SJCRH30 (cell line): Measurements from ENCODE around the gene PACS1. TPM values are rescaled to one million over a fixed set of nuclear protein-coding genes. Genes with fewer than 3 reads are reported as not detected.

ENCODE experiments used
- DNase-seq, 2 experiments: peaks; one replicate each; pipeline ENCODE4 v3.0.0-alpha.2; 2015 to 2020
- H3K27ac ChIP-seq: fragments of 250-450 bp; sonication (Bioruptor Pico); 2 replicates; pipeline ENCODE4 v1.5.1; 2020; ENCODE audit warnings: mild to moderate bottlenecking, moderate library complexity
- H3K27me3 ChIP-seq: fragments of 250-450 bp; sonication (Bioruptor Pico); 2 replicates; pipeline ENCODE4 v1.5.1; 2020; ENCODE audit warnings: mild to moderate bottlenecking, moderate library complexity
- H3K36me3 ChIP-seq: fragments of 250-450 bp; sonication (Bioruptor Pico); 2 replicates; pipeline ENCODE4 v1.5.1; 2020; ENCODE audit warnings: mild to moderate bottlenecking, moderate library complexity
- H3K4me1 ChIP-seq: fragments of 250-450 bp; sonication (Bioruptor Pico); 2 replicates; pipeline ENCODE4 v1.5.1; 2020; ENCODE audit warnings: mild to moderate bottlenecking, moderate library complexity
- H3K4me3 ChIP-seq: fragments of 250-450 bp; sonication (Bioruptor Pico); 2 replicates; pipeline ENCODE4 v1.5.1; 2020; ENCODE audit warnings: mild to moderate bottlenecking, moderate library complexity
- H3K9me3 ChIP-seq: fragments of 250-450 bp; sonication (Bioruptor Pico); replicated peaks from 2 replicates; pipeline ENCODE4 v1.5.1; 2020; ENCODE audit warnings: mild to moderate bottlenecking, moderate library complexity
- total RNA-seq: library from RNA; depleted of rRNA; stranded (reverse); fragments of >200 nt; shearing (Covaris generic); gene quantifications from 2 replicates; pipeline ENCODE4 v1.2.3, GENCODE V29; 2014; rRNA removed

PACS1 gene
- total RNA-seq, 1 experiment from 2014 or later: 11.8 TPM

DNA sequence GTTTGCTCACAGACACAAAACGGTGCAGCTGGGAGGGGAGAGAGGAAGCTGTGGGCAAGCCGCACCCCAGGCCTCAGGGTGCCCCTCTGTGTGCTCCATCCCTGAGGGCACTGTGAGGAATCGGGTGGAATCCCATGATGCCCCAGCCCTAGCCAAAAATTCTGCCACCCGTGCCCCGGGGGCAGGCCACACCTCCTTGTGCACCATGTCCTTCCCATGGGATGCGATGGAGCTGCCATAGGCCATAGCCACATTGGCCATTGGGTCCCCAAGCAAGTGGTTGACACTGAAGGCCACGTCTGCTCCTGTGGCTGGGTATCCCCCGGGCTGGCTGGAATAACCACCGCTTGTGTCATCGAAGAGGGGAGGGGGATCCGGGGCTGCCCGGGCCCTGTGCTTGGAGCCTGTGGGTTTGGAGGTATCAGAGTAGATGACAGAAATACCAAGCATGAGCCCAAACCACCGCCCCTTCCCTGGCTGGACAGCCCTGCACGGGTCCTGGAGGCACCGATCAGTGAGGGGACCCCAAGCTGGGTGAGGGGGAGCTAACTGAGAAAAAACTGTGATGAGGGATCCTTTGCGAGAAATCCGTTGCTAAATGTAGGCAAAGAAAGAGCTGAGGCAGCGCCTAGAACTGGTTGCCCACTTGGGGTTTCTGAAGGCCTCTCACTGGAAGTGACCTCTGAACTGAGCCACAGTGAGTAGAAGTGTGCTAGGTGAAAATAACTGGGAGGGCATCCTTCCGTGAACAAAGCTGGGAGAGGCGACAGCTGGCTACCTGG, 218.0 kb downstream of the PACS1 start:
- peak overlapping the region; percentile 84 for H3K4me3 ChIP-seq
- H3K27me3 ChIP-seq: no peaks in the 10 kb centered on the region
- peaks cover 4% of the 10 kb centered on the region; the same call in 1 of the 2 replicates for H3K4me1 ChIP-seq
- peak overlapping the region; percentile 37; the same call in 1 of the 2 replicates for H3K27ac ChIP-seq
- no peaks in the 10 kb centered on the region for H3K9me3 ChIP-seq
- DNase-seq: no peak
- H3K36me3 ChIP-seq: no peaks in the 10 kb centered on the region

DNA sequence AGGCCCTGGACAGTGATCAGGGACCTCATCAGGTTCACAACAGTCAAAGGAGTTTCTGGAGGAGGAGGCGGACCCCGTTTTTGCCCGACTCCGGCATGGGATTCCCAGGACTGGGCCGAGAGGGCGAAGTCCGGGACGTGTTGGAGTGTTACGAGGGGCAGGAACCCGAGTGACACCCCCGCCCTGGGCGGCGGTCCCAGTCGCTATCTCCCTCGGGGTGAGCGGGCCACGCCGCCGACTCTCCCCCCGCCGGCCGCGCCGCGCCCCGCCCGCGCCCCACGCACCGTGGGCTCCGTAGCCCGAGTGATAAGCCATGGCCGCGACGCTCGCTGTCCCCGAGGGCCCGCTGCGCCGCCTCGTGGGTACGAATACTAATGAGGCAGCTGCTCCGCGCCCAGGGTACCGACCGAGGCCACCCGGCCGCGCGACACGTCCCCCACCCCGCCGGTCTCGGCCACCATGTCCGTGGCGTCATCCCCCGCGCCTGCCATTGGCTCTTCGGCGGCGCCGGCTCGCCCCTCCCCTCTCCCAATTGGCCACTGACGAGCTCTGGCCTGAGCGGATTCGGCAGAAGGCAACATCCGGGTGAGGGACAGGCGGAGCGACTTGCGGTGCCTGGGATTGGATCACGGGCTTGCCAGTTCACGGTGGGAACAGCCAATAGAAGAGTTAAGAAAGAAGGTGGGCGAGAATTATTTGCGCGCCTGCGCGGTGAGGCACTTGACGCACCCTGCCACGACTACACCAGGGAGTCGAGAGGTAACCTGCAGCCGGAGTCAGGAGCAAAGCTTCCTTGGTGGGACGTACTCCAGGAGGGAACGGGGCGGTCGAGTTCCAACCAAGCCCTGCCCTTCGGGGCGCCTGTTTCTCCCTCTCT, 218.8 kb downstream of the PACS1 start, which contains the start of gene YIF1A:
TSS of gene YIF1A (minus strand) at position 473 of the 877 bp plus-strand sequence. CDS start at position 315, 158 bp downstream.
- Histone ChIP-seq H3K27ac (peak within 1 kb of the TSS; percentile 37; the same call in 1 of the 2 replicates), H3K27me3 (no peaks in the 10 kb centered on the region), H3K4me1 (peaks cover 4% of the 10 kb centered on the region; the same call in 1 of the 2 replicates), H3K9me3 (no peaks in the 10 kb centered on the region), H3K4me3 (peak within 1 kb of the TSS; percentile 84), H3K36me3 (no peaks in the 10 kb centered on the region)
- peak; percentile 98 for DNase-seq

DNA sequence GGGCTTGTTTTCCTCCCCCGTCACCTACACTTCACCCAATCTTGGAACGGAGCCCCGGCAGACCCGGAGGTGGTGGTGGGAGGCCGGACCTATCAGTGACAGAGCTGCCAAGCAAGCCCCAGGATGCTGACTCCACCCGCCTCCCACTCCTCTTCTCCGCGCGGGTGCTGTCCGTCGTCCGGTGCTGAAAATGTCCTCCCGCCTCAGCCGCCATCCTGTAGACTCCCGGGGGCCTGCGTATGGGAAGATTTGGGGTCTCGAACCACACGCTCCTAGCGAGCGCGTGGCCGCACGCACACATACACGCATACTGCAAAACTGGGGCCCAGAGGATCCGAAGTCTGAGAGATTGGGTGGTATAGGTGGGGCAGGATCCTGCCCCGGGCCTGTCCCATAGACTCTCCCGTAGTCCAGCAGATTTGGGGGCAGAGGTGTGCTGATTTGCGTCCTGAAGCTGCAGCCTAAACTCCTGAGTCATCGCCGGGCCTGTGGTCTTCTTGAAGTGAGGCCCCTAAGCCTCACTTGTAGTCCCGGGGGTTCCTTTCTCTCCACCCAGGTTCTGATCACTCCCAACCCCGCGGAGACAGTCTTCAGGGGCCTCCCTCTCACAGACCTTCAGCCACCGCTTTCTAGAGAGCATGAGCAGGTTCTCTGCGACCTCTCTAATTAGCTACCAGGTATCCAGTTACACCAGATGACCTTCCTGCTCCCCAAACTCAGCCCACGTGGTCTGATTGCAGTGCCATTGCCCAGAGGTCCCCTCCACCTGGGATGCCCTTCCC, 219.7 kb downstream of the PACS1 start:
- peak; percentile 86 to 87 for DNase-seq
- Histone ChIP-seq H3K4me1 (peaks cover 4% of the 10 kb centered on the region; the same call in 1 of the 2 replicates), H3K4me3 (peak overlapping the region; percentile 84), H3K9me3 (no peaks in the 10 kb centered on the region), H3K27me3 (no peaks in the 10 kb centered on the region), H3K36me3 (no peaks in the 10 kb centered on the region), H3K27ac (no peak overlapping the region)

DNA sequence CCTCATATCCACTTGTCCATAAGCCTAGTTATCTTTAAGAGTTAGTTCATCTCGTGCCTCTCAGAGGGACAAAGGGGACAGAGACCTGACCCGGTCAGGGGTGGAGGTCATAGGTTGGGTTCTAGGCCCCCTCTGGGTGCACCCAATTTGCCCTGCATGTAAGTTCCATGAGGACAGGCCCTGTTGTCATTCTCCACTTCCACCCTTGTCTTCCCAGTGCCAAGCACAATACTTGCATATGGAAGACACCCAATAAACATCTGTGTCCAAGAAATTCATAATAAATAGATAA, 220.2 kb downstream of the PACS1 start:
- no peak for DNase-seq
- Histone ChIP-seq H3K4me3 (no peak overlapping the region; the same call in 1 of the 2 replicates), H3K27ac (no peak overlapping the region), H3K9me3 (no peaks in the 10 kb centered on the region), H3K27me3 (no peaks in the 10 kb centered on the region), H3K4me1 (peaks cover 4% of the 10 kb centered on the region; the same call in 1 of the 2 replicates), H3K36me3 (no peaks in the 10 kb centered on the region)

DNA sequence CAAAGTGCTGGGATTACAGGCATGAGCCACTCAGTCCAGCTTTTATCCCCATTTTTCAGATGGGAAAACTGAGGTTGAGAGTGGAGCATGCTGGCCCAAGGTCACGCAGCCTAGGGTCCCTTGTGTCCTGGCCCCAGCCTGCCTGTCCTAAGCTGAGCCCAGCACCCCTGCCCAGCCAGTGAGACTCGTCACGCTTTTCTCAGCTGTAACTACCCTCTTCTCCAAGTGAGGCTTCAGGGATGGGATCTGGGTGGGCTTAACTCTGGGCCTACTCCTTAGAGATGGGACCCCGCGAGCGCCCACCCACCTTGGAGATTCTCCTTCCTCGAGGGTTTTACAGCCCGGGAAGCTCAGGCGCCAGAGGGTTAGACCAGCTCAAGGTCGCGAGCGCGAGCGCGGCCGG, 221.2 kb downstream of the PACS1 start:
- peaks cover 4% of the 10 kb centered on the region; the same call in 1 of the 2 replicates for H3K4me1 ChIP-seq
- H3K27me3 ChIP-seq: no peaks in the 10 kb centered on the region
- no peak overlapping the region for H3K4me3 ChIP-seq
- H3K27ac ChIP-seq: no peak overlapping the region
- H3K36me3 ChIP-seq: no peaks in the 10 kb centered on the region
- no peaks in the 10 kb centered on the region for H3K9me3 ChIP-seq
- DNase-seq: no peak

DNA sequence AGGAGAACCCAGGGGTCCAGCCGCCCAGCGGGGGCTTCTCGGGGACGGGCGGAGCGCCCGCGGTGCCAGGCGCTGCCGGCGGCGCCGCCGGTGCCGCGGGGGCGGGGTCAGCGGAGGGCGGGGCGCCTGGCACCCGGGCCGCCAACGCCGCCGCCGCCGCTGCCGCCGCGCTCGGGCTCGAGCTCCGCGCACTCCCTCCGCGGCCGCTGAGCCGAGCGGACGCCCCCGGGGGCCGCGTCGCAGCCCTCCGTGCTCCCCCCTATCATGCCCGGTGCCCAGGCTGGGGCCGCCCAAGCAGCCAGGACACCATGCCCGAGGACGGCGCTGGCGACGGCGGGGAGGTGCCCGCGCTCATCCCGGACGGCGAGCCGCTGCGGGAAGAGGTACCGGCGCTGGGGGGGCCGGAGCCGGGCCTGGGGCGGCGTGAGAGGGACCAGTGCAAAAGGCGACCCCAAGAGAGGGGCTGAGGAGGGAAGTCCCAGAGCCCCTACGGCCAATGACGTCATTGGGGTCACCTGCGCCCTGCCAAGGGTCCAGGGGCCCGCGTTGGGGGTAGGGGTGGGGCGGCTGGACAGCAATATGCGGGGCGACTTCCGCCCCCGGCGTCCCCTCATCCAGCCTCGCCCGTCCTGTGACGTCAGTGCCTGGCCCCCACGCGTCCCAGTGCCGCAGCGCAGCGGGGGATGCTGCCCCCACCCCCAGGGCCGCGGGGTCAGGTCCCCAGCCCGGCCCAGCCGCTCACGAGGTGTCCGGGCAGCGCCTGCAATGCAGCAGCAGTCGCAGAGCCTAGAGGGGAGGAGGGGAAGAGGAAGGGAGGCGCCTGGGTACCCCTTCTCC, 221.9 kb downstream of the PACS1 start, which contains the start of gene TMEM151A:
TSS of gene TMEM151A (plus strand) at position 189 of the 837 bp plus-strand sequence. CDS start at position 309, 120 bp downstream.
- H3K9me3 ChIP-seq: no peaks in the 10 kb centered on the region
- no peak within 1 kb of the TSS for H3K4me3 ChIP-seq
- no peak within 1 kb of the TSS for H3K27ac ChIP-seq
- H3K27me3 ChIP-seq: no peaks in the 10 kb centered on the region
- peaks cover 4% of the 10 kb centered on the region; the same call in 1 of the 2 replicates for H3K4me1 ChIP-seq
- DNase-seq: no peak
- no peaks in the 10 kb centered on the region for H3K36me3 ChIP-seq

DNA sequence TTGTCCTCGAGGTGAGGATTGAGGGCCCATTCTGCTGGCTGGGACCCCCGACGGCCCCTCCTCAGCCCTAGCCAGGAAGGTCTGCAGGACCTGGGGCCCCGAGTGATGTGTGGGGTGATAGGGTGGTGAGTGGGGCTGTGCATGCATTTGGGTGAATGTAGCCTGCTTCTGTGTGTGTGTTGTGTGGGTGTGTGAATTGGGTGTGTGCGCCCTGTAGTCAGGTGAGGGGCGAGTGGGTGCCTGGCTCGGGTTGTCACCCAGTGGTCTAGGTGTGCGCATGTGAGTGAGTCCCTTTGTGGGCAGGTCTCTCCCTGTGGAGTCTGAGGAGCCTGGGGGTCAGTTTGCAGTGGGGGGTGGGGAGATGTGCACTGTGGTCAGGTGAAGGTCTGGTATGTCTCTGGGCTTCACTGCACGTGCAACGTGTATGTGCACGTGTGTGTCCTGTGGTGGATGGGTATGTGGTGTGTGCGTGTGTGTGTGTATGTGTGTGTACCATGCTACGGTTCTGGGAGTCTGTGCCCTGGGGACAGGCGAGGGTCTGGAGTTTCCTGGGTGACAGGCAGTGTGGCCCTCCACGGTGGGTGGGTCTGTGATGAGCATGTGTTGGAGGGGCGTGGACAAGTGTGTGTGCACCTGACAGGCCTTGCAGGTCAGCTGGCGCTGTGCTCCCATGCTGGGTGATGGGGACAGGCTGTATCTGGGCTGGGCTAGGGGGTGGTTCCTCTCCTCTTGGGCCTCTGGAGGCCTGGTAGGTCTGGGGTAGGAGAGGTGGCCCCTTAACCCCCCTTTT, 222.7 kb downstream of the PACS1 start:
- H3K36me3 ChIP-seq: no peaks in the 10 kb centered on the region
- DNase-seq: no peak
- no peak overlapping the region for H3K27ac ChIP-seq
- no peaks in the 10 kb centered on the region for H3K9me3 ChIP-seq
- H3K4me3 ChIP-seq: no peak overlapping the region
- no peaks in the 10 kb centered on the region for H3K27me3 ChIP-seq
- peaks cover 4% of the 10 kb centered on the region; the same call in 1 of the 2 replicates for H3K4me1 ChIP-seq

DNA sequence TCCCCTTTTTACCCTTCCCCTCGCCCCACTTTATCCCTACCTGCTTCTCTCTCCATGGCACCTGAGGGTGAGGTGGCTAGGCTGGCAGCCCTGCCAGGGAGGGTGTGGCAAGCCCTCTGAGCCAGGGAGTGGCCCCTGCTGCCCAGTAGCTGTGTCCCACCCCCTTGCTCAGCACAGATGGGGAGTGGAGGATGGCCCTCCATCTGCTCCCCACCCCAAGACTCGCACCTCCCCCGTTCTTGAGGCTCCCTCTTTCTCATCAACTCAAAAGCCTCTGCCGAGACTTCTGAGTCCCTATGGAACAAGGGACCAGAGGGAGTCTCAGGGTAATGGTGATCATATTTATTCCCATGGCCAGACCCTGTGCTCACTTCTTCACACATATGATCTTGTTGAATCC, 223.3 kb downstream of the PACS1 start:
- Histone ChIP-seq H3K9me3 (no peaks in the 10 kb centered on the region), H3K27me3 (no peaks in the 10 kb centered on the region), H3K4me1 (no peaks in the 10 kb centered on the region; the same call in 1 of the 2 replicates), H3K4me3 (no peak overlapping the region), H3K36me3 (no peaks in the 10 kb centered on the region), H3K27ac (no peak overlapping the region)
- no peak for DNase-seq

DNA sequence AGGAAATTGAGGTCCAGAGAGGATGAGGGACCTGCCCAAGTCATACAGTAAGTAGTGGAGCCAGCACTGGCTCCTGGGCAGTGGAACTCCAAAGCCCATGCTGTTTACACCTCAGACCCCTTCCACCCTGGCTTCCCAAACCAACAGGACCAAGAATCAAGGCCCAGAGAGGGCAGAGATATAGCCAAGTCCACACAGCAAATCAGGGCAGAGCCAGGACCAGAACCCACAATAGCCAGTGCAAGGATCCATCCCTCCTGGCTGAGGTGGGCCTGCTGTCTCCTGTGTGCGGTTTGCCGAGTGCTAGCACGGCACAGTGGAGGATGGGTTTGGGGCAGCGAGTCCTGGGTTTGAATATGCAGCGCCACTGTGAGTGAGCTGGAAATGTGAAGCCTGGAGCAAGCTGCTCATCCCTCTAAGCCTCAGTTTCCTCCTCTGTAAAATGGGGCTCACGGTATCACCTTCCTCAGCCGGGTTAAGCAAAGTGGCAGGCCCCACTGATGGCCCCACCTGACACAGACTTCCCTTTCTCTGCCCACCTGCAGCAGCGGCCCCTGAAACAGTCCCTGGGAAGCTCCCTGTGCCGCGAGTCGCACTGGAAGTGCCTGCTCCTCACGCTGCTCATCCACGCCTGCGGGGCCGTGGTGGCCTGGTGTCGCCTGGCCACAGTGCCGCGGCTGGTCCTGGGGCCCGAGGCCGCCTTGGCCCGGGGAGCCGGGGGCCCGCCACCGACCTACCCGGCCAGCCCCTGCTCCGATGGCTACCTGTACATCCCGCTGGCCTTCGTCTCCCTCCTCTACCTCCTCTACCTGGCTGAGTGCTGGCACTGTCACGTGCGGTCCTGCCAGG, 223.9 kb downstream of the PACS1 start:
- DNase-seq: no peak
- no peak overlapping the region for H3K4me3 ChIP-seq
- no peaks in the 10 kb centered on the region for H3K9me3 ChIP-seq
- H3K27me3 ChIP-seq: no peaks in the 10 kb centered on the region
- no peaks in the 10 kb centered on the region; the same call in 1 of the 2 replicates for H3K4me1 ChIP-seq
- no peak overlapping the region for H3K27ac ChIP-seq
- H3K36me3 ChIP-seq: no peaks in the 10 kb centered on the region

Other genes starting within 250 kb of the PACS1 start
- 0.04 TPM in 1 of 2 replicates, not detected in the other for gene SNX32, start 236.3 kb upstream of the PACS1 start, total RNA-seq
- 743 and 763 TPM in 2 replicates for gene CFL1, start 212.1 kb upstream of the PACS1 start, total RNA-seq
- gene MUS81, start 209.8 kb upstream of the PACS1 start, total RNA-seq: 31.1 and 35.1 TPM in 2 replicates
- 21.5 and 23.9 TPM in 2 replicates for gene EFEMP2, start 197.5 kb upstream of the PACS1 start, total RNA-seq
- gene CTSW, start 190.4 kb upstream of the PACS1 start, total RNA-seq: not detected in 2 replicates
- gene FIBP, start 181.8 kb upstream of the PACS1 start, total RNA-seq: 64.3 and 68.1 TPM in 2 replicates
- gene CCDC85B, start 179.6 kb upstream of the PACS1 start, total RNA-seq: 25.2 and 30.6 TPM in 2 replicates
- gene FOSL1, start 169.9 kb upstream of the PACS1 start, total RNA-seq: 1.5 and 1.9 TPM in 2 replicates
- 9.2 and 10.3 TPM in 2 replicates for gene C11orf68, start 151.2 kb upstream of the PACS1 start, total RNA-seq
- 72.7 and 77.7 TPM in 2 replicates for gene DRAP1, start 150.8 kb upstream of the PACS1 start, total RNA-seq
- not detected in 2 replicates for gene TSGA10IP, start 124.8 kb upstream of the PACS1 start, total RNA-seq
- gene SART1, start 108.5 kb upstream of the PACS1 start, total RNA-seq: 52.3 and 63.5 TPM in 2 replicates
- 52.9 and 55.1 TPM in 2 replicates for gene EIF1AD, start 68.1 kb upstream of the PACS1 start, total RNA-seq
- 181 and 199 TPM in 2 replicates for gene BANF1, start 67.8 kb upstream of the PACS1 start, total RNA-seq
- not detected in 2 replicates for gene CST6, start 58.3 kb upstream of the PACS1 start, total RNA-seq
- gene CATSPER1, start 43.8 kb upstream of the PACS1 start, total RNA-seq: 0.24 and 0.51 TPM in 2 replicates
- gene GAL3ST3, start 21.1 kb upstream of the PACS1 start, total RNA-seq: not detected in 2 replicates
- gene SF3B2, start 17.9 kb upstream of the PACS1 start, total RNA-seq: 163 and 169 TPM in 2 replicates
- gene KLC2, start 187.4 kb downstream of the PACS1 start, total RNA-seq: 6.8 and 9.0 TPM in 2 replicates
- gene RAB1B, start 198.4 kb downstream of the PACS1 start, total RNA-seq: 82.0 and 83.2 TPM in 2 replicates
- gene CNIH2, start 207.9 kb downstream of the PACS1 start, total RNA-seq: 4.5 and 5.8 TPM in 2 replicates
- 43.6 and 44.9 TPM in 2 replicates for gene YIF1A, start 218.9 kb downstream of the PACS1 start, total RNA-seq
- gene TMEM151A, start 221.6 kb downstream of the PACS1 start, total RNA-seq: not detected in 2 replicates
- gene CD248, start 246.8 kb downstream of the PACS1 start, total RNA-seq: 0.30 and 0.45 TPM in 2 replicates